ENCODE measurements around the gene FAM151B. TPM values are rescaled to one million over a fixed set of nuclear protein-coding genes. Genes with fewer than 3 reads are reported as not detected.
"Not testable (repeated sequence)": the region's sequence is repeated elsewhere in the genome, so short reads cannot be mapped to it uniquely, and the experiment has no call there.

Gene FAM151B
- total RNA-seq, 1 donor from 2014 or later = 0.23 TPM

- no peak for DNase-seq
- no peak overlapping the region for H3K4me3 Mint-ChIP-seq
- H3K36me3 Mint-ChIP-seq (ENCODE audit: low read depth) = no peaks in the 10 kb centered on the region
- H3K27me3 Mint-ChIP-seq = peaks cover 2% of the 10 kb centered on the region
- no peak overlapping the region for H3K27ac Mint-ChIP-seq
- H3K9me3 Mint-ChIP-seq = peaks cover 3% of the 10 kb centered on the region
- peaks cover 4% of the 10 kb centered on the region for H3K4me1 Mint-ChIP-seq
- intact Hi-C loops (cut with micrococcal nuclease) = no loop called here
Observed at GRCh38 chr5:80541392-80541791, 53.5 kb downstream of the FAM151B start.

GRCh38 chr5:80554646-80555045 is 66.7 kb downstream of the FAM151B start:
- Mint-ChIP-seq H3K27me3 (peaks cover 29% of the 10 kb centered on the region), H3K9me3 (peaks cover 6% of the 10 kb centered on the region), H3K4me1 (no peaks in the 10 kb centered on the region), H3K27ac (no peak overlapping the region), H3K4me3 (no peak overlapping the region), H3K36me3 (ENCODE audit: low read depth) (no peaks in the 10 kb centered on the region)
- intact Hi-C loops (cut with micrococcal nuclease) = no loop called here
- no peak for DNase-seq

GRCh38 chr5:80555099-80555498 is 67.2 kb downstream of the FAM151B start:
- H3K27me3 Mint-ChIP-seq = peaks cover 29% of the 10 kb centered on the region
- no peaks in the 10 kb centered on the region for H3K36me3 Mint-ChIP-seq (ENCODE audit: low read depth)
- no peaks in the 10 kb centered on the region for H3K4me1 Mint-ChIP-seq
- peaks cover 6% of the 10 kb centered on the region for H3K9me3 Mint-ChIP-seq
- intact Hi-C loops (cut with micrococcal nuclease) = no loop called here
- H3K27ac Mint-ChIP-seq = no peak overlapping the region
- no peak overlapping the region for H3K4me3 Mint-ChIP-seq
- no peak for DNase-seq

GRCh38 chr5:80559244-80559643 is 71.3 kb downstream of the FAM151B start:
- H3K9me3 Mint-ChIP-seq = no peaks in the 10 kb centered on the region
- H3K4me3 Mint-ChIP-seq = no peak overlapping the region
- intact Hi-C loops (cut with micrococcal nuclease) = no loop called here
- no peaks in the 10 kb centered on the region for H3K4me1 Mint-ChIP-seq
- H3K27me3 Mint-ChIP-seq = peaks cover 45% of the 10 kb centered on the region
- H3K27ac Mint-ChIP-seq = no peak overlapping the region
- H3K36me3 Mint-ChIP-seq (ENCODE audit: low read depth) = no peaks in the 10 kb centered on the region
- DNase-seq = peak; percentile 41

GRCh38 chr5:80565330-80565729 is 77.4 kb downstream of the FAM151B start:
- Mint-ChIP-seq H3K4me3 (no peak overlapping the region), H3K27me3 (peaks cover 53% of the 10 kb centered on the region), H3K27ac (no peak overlapping the region)

GRCh38 chr5:80566711-80567259 is 78.9 kb downstream of the FAM151B start:
- DNase-seq = peak; percentile 48
- Mint-ChIP-seq H3K4me3 (no peak overlapping the region), H3K9me3 (no peaks in the 10 kb centered on the region), H3K4me1 (peaks cover 2% of the 10 kb centered on the region), H3K27me3 (peaks cover 59% of the 10 kb centered on the region), H3K36me3 (ENCODE audit: low read depth) (no peaks in the 10 kb centered on the region), H3K27ac (no peak overlapping the region)
- intact Hi-C loops (cut with micrococcal nuclease) = no loop called here

More at GRCh38 chr5:80565330-80565729, 77.4 kb downstream of the FAM151B start:
- peak; percentile 32 for DNase-seq
- Mint-ChIP-seq H3K9me3 (no peaks in the 10 kb centered on the region), H3K4me1 (no peaks in the 10 kb centered on the region), H3K36me3 (ENCODE audit: low read depth) (no peaks in the 10 kb centered on the region)
- intact Hi-C loops (cut with micrococcal nuclease) = no loop called here

- Mint-ChIP-seq H3K9me3 (no peaks in the 10 kb centered on the region), H3K36me3 (ENCODE audit: low read depth) (no peaks in the 10 kb centered on the region), H3K4me3 (no peak overlapping the region), H3K27ac (peak overlapping the region; percentile 41), H3K4me1 (peaks cover 2% of the 10 kb centered on the region), H3K27me3 (peaks cover 66% of the 10 kb centered on the region)
- intact Hi-C loops (cut with micrococcal nuclease) = no loop called here
- DNase-seq = no peak
Observed at GRCh38 chr5:80568251-80568650, 80.4 kb downstream of the FAM151B start.

GRCh38 chr5:80569086-80569960 is 81.4 kb downstream of the FAM151B start:
- H3K36me3 Mint-ChIP-seq (ENCODE audit: low read depth) = no peaks in the 10 kb centered on the region
- H3K4me3 Mint-ChIP-seq = peak overlapping the region; percentile 40
- peaks cover 2% of the 10 kb centered on the region for H3K4me1 Mint-ChIP-seq
- DNase-seq = peak; percentile 58
- no peak overlapping the region for H3K27ac Mint-ChIP-seq
- no peaks in the 10 kb centered on the region for H3K9me3 Mint-ChIP-seq
- peaks cover 62% of the 10 kb centered on the region for H3K27me3 Mint-ChIP-seq
- intact Hi-C loops (cut with micrococcal nuclease) = no loop called here

GRCh38 chr5:80569961-80570786 is 82.3 kb downstream of the FAM151B start, which contains the start of gene ANKRD34B:
ANKRD34B (minus strand) TSS chr5:80570280; CDS start chr5:80560019, 10,261 bp downstream.
- peaks cover 2% of the 10 kb centered on the region for H3K4me1 Mint-ChIP-seq
- intact Hi-C loops (cut with micrococcal nuclease) = no loop called here
- H3K4me3 Mint-ChIP-seq = peak within 1 kb of the TSS; percentile 73
- H3K9me3 Mint-ChIP-seq = no peaks in the 10 kb centered on the region
- H3K27me3 Mint-ChIP-seq = peaks cover 61% of the 10 kb centered on the region
- no peaks in the 10 kb centered on the region for H3K36me3 Mint-ChIP-seq (ENCODE audit: low read depth)
- peak; percentile 78 for DNase-seq
- H3K27ac Mint-ChIP-seq = no peak within 1 kb of the TSS

- intact Hi-C loops (cut with micrococcal nuclease) = no loop called here
- DNase-seq = no peak
- H3K4me1 Mint-ChIP-seq = peaks cover 2% of the 10 kb centered on the region
- no peaks in the 10 kb centered on the region for H3K36me3 Mint-ChIP-seq (ENCODE audit: low read depth)
- no peak overlapping the region for H3K27ac Mint-ChIP-seq
- no peak overlapping the region for H3K4me3 Mint-ChIP-seq
- H3K9me3 Mint-ChIP-seq = no peaks in the 10 kb centered on the region
- peaks cover 50% of the 10 kb centered on the region for H3K27me3 Mint-ChIP-seq
Observed at GRCh38 chr5:80573062-80573461, 85.2 kb downstream of the FAM151B start.

GRCh38 chr5:80576383-80576782 is 88.5 kb downstream of the FAM151B start:
- Mint-ChIP-seq H3K9me3 (no peaks in the 10 kb centered on the region), H3K36me3 (ENCODE audit: low read depth) (no peaks in the 10 kb centered on the region), H3K4me1 (no peaks in the 10 kb centered on the region), H3K27ac (no peak overlapping the region), H3K4me3 (no peak overlapping the region), H3K27me3 (peaks cover 39% of the 10 kb centered on the region)
- peak; percentile 37 for DNase-seq
- intact Hi-C loops (cut with micrococcal nuclease) = no loop called here

GRCh38 chr5:80577707-80578106 is 89.8 kb downstream of the FAM151B start:
- no peak overlapping the region for H3K4me3 Mint-ChIP-seq
- no peaks in the 10 kb centered on the region for H3K4me1 Mint-ChIP-seq
- intact Hi-C loops (cut with micrococcal nuclease) = no loop called here
- H3K27ac Mint-ChIP-seq = no peak overlapping the region
- peaks cover 26% of the 10 kb centered on the region for H3K27me3 Mint-ChIP-seq
- DNase-seq = no peak
- H3K36me3 Mint-ChIP-seq (ENCODE audit: low read depth) = no peaks in the 10 kb centered on the region
- H3K9me3 Mint-ChIP-seq = no peaks in the 10 kb centered on the region

- Mint-ChIP-seq H3K27me3 (peaks cover 21% of the 10 kb centered on the region), H3K27ac (no peak overlapping the region), H3K36me3 (ENCODE audit: low read depth) (no peaks in the 10 kb centered on the region), H3K4me3 (no peak overlapping the region), H3K9me3 (no peaks in the 10 kb centered on the region), H3K4me1 (no peaks in the 10 kb centered on the region)
- no peak for DNase-seq
- intact Hi-C loops (cut with micrococcal nuclease) = no loop called here
Observed at GRCh38 chr5:80579050-80579449, 91.2 kb downstream of the FAM151B start.

- H3K27ac Mint-ChIP-seq; intact Hi-C loops (cut with micrococcal nuclease); H3K36me3 Mint-ChIP-seq (ENCODE audit: low read depth); H3K4me3 Mint-ChIP-seq; H3K9me3 Mint-ChIP-seq; H3K4me1 Mint-ChIP-seq: not testable (repeated sequence)
- peaks cover 15% of the 10 kb centered on the region for H3K27me3 Mint-ChIP-seq
- peak; percentile 10 for DNase-seq
Observed at GRCh38 chr5:80580291-80580690, 92.4 kb downstream of the FAM151B start.
